ENCODE data around the gene PRR12. TPM values are rescaled to one million over a fixed set of nuclear protein-coding genes. Genes with fewer than 3 reads are reported as not detected.

PRR12 gene
- polyA plus RNA-seq, 1 donor (not counting 4 experiments of a cell fraction or from before 2014, with no cell fraction given): 0.35 TPM

- no peak for TF ChIP-seq CTCF (optimal IDR thresholded peaks at IDR 0.05 in 1 of 3, IDR thresholded peaks at IDR 0.05 in 1 of 3, conservative IDR thresholded peaks at IDR 0.05 in 1 of 3; ENCODE audit: extremely low read depth in 1 of 3, insufficient read depth in 2 of 3, low read length in 3 of 3)
- TF ChIP-seq EZH2 (IDR thresholded peaks at IDR 0.05; ENCODE audit: low read length): no peak
- dilution Hi-C loops (cut with MboI; ENCODE audit: extremely low pct_ligation_motif_present, low sequenced_read_pairs): no loop called here
- FAIRE-seq: no peak
- Histone ChIP-seq H4K20me1 (ENCODE audit: control insufficient read depth, extremely low read depth, insufficient read depth, low read length) (peaks cover 5% of the 10 kb centered on the region), H3K4me1 (ENCODE audit: control insufficient read depth, extremely low read depth, insufficient read depth, low read length) (no peaks in the 10 kb centered on the region), H3K4me2 (ENCODE audit: control insufficient read depth, extremely low read depth, insufficient read depth, low read depth, low read length) (no peak overlapping the region), H3K36me3 (ENCODE audit: control insufficient read depth in 2 of 2, extremely low read depth in 1 of 2, insufficient read depth in 2 of 2, low read length in 2 of 2) (peaks cover 16 to 17% of the 10 kb centered on the region in 2 experiments), H3K27me3 (ENCODE audit: control insufficient read depth, extremely low read depth, insufficient read depth, low read length) (no peaks in the 10 kb centered on the region), H3K9ac (ENCODE audit: control insufficient read depth, extremely low read depth, insufficient read depth, low read length) (no peak overlapping the region), H3K27ac (ENCODE audit: control insufficient read depth, insufficient read depth, low read length) (no peak overlapping the region), H3K4me3 (ENCODE audit: control insufficient read depth in 2 of 3, extremely low read depth in 1 of 3, insufficient read depth in 2 of 3, low read depth in 1 of 3, low read length in 3 of 3) (no peak overlapping the region), H3K79me2 (ENCODE audit: control insufficient read depth, insufficient read depth, low read length) (peaks cover 49% of the 10 kb centered on the region), H2AFZ (ENCODE audit: control insufficient read depth, low read length) (no peak overlapping the region), H3K9me3 (ENCODE audit: control insufficient read depth, low read depth, low read length) (no peaks in the 10 kb centered on the region), H3K9me1 (ENCODE audit: control insufficient read depth, extremely low read depth, insufficient read depth, low read length) (no peaks in the 10 kb centered on the region)
- no peak for DNase-seq (ENCODE audit: low read depth, low spot score)
These were observed 14.6 kb downstream of the PRR12 start for GRCh38 chr19:49605605-49606004.

GRCh38 chr19:49609499-49610092 is 18.6 kb downstream of the PRR12 start:
- TF ChIP-seq CTCF (optimal IDR thresholded peaks at IDR 0.05 in 1 of 3, IDR thresholded peaks at IDR 0.05 in 1 of 3, conservative IDR thresholded peaks at IDR 0.05 in 1 of 3; ENCODE audit: extremely low read depth in 1 of 3, insufficient read depth in 2 of 3, low read length in 3 of 3): no peak
- TF ChIP-seq EZH2 (IDR thresholded peaks at IDR 0.05; ENCODE audit: low read length): no peak
- peaks cover 6 to 14% of the 10 kb centered on the region in 2 experiments for H3K36me3 ChIP-seq (ENCODE audit: control insufficient read depth in 2 of 2, extremely low read depth in 1 of 2, insufficient read depth in 2 of 2, low read length in 2 of 2)
- no peak for DNase-seq (ENCODE audit: low read depth, low spot score)

More at GRCh38 chr19:49609499-49610092, 18.6 kb downstream of the PRR12 start:
- Histone ChIP-seq H2AFZ (ENCODE audit: control insufficient read depth, low read length) (no peak overlapping the region), H3K9me1 (ENCODE audit: control insufficient read depth, extremely low read depth, insufficient read depth, low read length) (peaks cover 2% of the 10 kb centered on the region), H3K27me3 (ENCODE audit: control insufficient read depth, extremely low read depth, insufficient read depth, low read length) (no peaks in the 10 kb centered on the region), H3K9ac (ENCODE audit: control insufficient read depth, extremely low read depth, insufficient read depth, low read length) (no peak overlapping the region), H4K20me1 (ENCODE audit: control insufficient read depth, extremely low read depth, insufficient read depth, low read length) (peaks cover 3% of the 10 kb centered on the region), H3K4me2 (ENCODE audit: control insufficient read depth, extremely low read depth, insufficient read depth, low read depth, low read length) (no peak overlapping the region), H3K4me1 (ENCODE audit: control insufficient read depth, extremely low read depth, insufficient read depth, low read length) (peaks cover 8% of the 10 kb centered on the region), H3K79me2 (ENCODE audit: control insufficient read depth, insufficient read depth, low read length) (peaks cover 61% of the 10 kb centered on the region), H3K4me3 (ENCODE audit: control insufficient read depth in 2 of 3, extremely low read depth in 1 of 3, insufficient read depth in 2 of 3, low read depth in 1 of 3, low read length in 3 of 3) (no peak overlapping the region), H3K27ac (ENCODE audit: control insufficient read depth, insufficient read depth, low read length) (no peak overlapping the region), H3K9me3 (ENCODE audit: control insufficient read depth, low read depth, low read length) (no peaks in the 10 kb centered on the region)
- dilution Hi-C loops (cut with MboI; ENCODE audit: extremely low pct_ligation_motif_present, low sequenced_read_pairs): no loop called here
- FAIRE-seq: no peak

All from keratinocyte (primary cell).